ENCODE results near the gene SYT7.

DNA sequence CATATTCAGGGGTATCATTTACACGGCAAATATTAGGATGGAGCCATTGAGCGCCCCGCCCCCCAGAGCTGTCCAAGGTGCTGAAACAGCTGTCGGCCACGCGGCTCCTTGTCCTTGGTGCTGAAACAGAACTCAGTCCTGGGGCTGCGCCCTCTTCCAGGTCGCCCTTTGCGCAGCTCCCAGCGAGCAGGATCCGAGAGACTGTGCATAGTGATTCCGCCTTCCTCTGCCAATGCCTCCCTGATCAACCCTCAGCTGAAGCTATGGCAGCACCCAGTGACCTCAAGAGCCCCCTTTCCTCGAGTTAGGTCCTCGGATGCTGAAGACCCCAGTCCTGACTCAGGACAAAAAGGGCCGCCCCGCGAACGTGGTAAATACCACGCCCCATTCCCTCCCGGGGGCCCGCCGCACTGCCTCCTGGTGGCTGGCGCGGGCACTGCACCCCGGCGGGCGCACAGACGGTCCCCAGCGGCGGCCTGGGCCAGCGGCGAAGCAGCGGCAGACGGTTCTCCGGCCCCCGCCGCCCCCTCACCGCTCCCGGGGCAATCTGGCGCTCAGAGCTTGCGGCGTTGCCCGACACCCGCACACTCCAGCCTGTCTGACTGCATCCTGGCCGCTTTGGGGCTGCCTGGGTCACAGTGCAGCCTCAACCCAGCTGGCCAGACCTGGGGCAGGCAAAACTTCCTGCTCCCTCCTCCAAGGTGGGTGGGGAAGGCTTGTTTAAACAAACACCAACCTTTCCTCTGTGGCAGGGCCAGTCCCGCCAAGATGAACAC lies 13.4 kb downstream of the SYT7 start:
- no peak for TF ChIP-seq POLR2A (IDR thresholded peaks at IDR 0.05)
- TF ChIP-seq, protein P1, sequence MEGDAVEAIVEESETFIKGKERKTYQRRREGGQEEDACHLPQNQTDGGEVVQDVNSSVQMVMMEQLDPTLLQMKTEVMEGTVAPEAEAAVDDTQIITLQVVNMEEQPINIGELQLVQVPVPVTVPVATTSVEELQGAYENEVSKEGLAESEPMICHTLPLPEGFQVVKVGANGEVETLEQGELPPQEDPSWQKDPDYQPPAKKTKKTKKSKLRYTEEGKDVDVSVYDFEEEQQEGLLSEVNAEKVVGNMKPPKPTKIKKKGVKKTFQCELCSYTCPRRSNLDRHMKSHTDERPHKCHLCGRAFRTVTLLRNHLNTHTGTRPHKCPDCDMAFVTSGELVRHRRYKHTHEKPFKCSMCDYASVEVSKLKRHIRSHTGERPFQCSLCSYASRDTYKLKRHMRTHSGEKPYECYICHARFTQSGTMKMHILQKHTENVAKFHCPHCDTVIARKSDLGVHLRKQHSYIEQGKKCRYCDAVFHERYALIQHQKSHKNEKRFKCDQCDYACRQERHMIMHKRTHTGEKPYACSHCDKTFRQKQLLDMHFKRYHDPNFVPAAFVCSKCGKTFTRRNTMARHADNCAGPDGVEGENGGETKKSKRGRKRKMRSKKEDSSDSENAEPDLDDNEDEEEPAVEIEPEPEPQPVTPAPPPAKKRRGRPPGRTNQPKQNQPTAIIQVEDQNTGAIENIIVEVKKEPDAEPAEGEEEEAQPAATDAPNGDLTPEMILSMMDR (IDR thresholded peaks at IDR 0.05) = no peak
